CD14-positive monocyte (primary cell): ENCODE results near the gene RMC1. TPM values are rescaled to one million over a fixed set of nuclear protein-coding genes. Genes with fewer than 3 reads are reported as not detected.

ENCODE experiments used
- DNase-seq, 3 donors: peaks; one replicate each; pipeline ENCODE4 v3.0.0-alpha.2; 2011 to 2022
- H2AFZ ChIP-seq: 2 replicates; pipeline ENCODE4 v1.6.0; 2012; ENCODE audit warnings: mild to moderate bottlenecking, low read depth, low read length, inconsistent platforms; ENCODE audit not compliant: insufficient read depth, poor library complexity, severe bottlenecking
- H3K27ac ChIP-seq, 2 donors: 1 replicate in 1 of 2; 2 replicates in 1 of 2; pipeline ENCODE4 v1.5.1; 2012 to 2013; ENCODE audit warnings: low read length in 2 of 2, control low read depth in 1 of 2, inconsistent platforms in 1 of 2, low read depth in 1 of 2, mild to moderate bottlenecking in 1 of 2
- H3K27me3 ChIP-seq, 2 donors: one replicate each; pipeline versions ENCODE4 v1.6.0 to v1.6.1; 2011 to 2013; ENCODE audit warnings: low read length in 2 of 2; ENCODE audit not compliant: control insufficient read depth in 2 of 2, insufficient read depth in 2 of 2
- H3K36me3 ChIP-seq, 2 donors: replicated peaks in 1 of 2; 1 replicate in 1 of 2; 2 replicates in 1 of 2; pipeline versions ENCODE4 v1.5.1 to v1.6.1; 2012 to 2013; ENCODE audit warnings: low read length in 2 of 2, control low read depth in 1 of 2, inconsistent platforms in 1 of 2, mild to moderate bottlenecking in 1 of 2; ENCODE audit not compliant: insufficient read depth in 2 of 2, control insufficient read depth in 1 of 2
- H3K4me1 ChIP-seq, 2 donors: 1 replicate in 1 of 2; 2 replicates in 1 of 2; pipeline versions ENCODE4 v1.5.1 to v1.6.1; 2012 to 2013; ENCODE audit warnings: low read length in 2 of 2, control low read depth in 1 of 2, inconsistent platforms in 1 of 2, mild to moderate bottlenecking in 1 of 2, moderate library complexity in 1 of 2; ENCODE audit not compliant: insufficient read depth in 2 of 2, control insufficient read depth in 1 of 2
- H3K4me2 ChIP-seq: replicated peaks from 2 replicates; pipeline ENCODE3; 2012; ENCODE audit warnings: low read length, moderate library complexity, mild to moderate bottlenecking; ENCODE audit not compliant: poor library complexity, severe bottlenecking; ENCODE audit errors: extremely low read depth
- H3K4me3 ChIP-seq, 3 experiments: fragments of 200-600 bp in 1 of 3; sonication (generic) in 1 of 3; replicated peaks in 1 of 3; 1 replicate in 2 of 3; 2 replicates in 1 of 3; pipeline ENCODE4 v1.5.1; 2011 to 2013; ENCODE audit warnings: low read length in 3 of 3, mild to moderate bottlenecking in 3 of 3, control low read depth in 2 of 3, low read depth in 2 of 3, inconsistent platforms in 1 of 3, moderate library complexity in 1 of 3
- H3K79me2 ChIP-seq: 2 replicates; pipeline ENCODE4 v1.6.0; 2012; ENCODE audit warnings: mild to moderate bottlenecking, control low read depth, inconsistent platforms, low read length, moderate library complexity; ENCODE audit not compliant: insufficient read depth
- H3K9ac ChIP-seq: 2 replicates; pipeline ENCODE4 v1.6.0; 2017; ENCODE audit warnings: low read length, mild to moderate bottlenecking; ENCODE audit not compliant: insufficient read depth, poor library complexity, severe bottlenecking
- H3K9me3 ChIP-seq, 2 donors: replicated peaks in 1 of 2; 1 replicate in 1 of 2; 2 replicates in 1 of 2; pipeline versions ENCODE4 v1.5.1 to v1.6.1; 2012 to 2013; ENCODE audit warnings: low read length in 2 of 2, control low read depth in 1 of 2; ENCODE audit not compliant: control insufficient read depth in 1 of 2, insufficient read depth in 1 of 2
- H4K20me1 ChIP-seq: 2 replicates; pipeline ENCODE4 v1.6.0; 2012; ENCODE audit warnings: mild to moderate bottlenecking, low read length, control low read depth, moderate library complexity; ENCODE audit not compliant: insufficient read depth
- H3K27ac Mint-ChIP-seq, 7 donors: one replicate each; pipeline ENCODE4 v1.8.0; 2020; ENCODE audit warnings: mild to moderate bottlenecking in 7 of 7, mixed read lengths in 7 of 7, moderate library complexity in 6 of 7, inconsistent platforms in 2 of 7
- H3K27me3 Mint-ChIP-seq, 3 donors: one replicate each; pipeline ENCODE4 v1.8.0; 2021 to 2022; ENCODE audit warnings: low read depth in 3 of 3, mild to moderate bottlenecking in 3 of 3, mixed read lengths in 3 of 3, moderate library complexity in 3 of 3, inconsistent platforms in 1 of 3
- H3K36me3 Mint-ChIP-seq, 2 donors: one replicate each; pipeline ENCODE4 v1.8.0; 2020; ENCODE audit warnings: mixed read lengths in 2 of 2, inconsistent platforms in 1 of 2, mild to moderate bottlenecking in 1 of 2
- H3K4me1 Mint-ChIP-seq: one replicate; pipeline ENCODE4 v1.8.0; 2020; ENCODE audit warnings: mild to moderate bottlenecking, mixed read lengths
- H3K4me3 Mint-ChIP-seq, 2 donors: one replicate each; pipeline ENCODE4 v1.8.0; 2020; ENCODE audit warnings: mild to moderate bottlenecking in 2 of 2, mixed read lengths in 2 of 2, moderate library complexity in 1 of 2
- H3K9me3 Mint-ChIP-seq, 7 donors: one replicate each; pipeline ENCODE4 v1.8.0; 2020 to 2022; ENCODE audit warnings: mixed read lengths in 7 of 7, mild to moderate bottlenecking in 6 of 7, moderate library complexity in 6 of 7, inconsistent platforms in 2 of 7
- CTCF ChIP-seq: fragments of 200-600 bp; IDR thresholded peaks from one replicate; pipeline ENCODE4 v1.8.0; 2022; ENCODE audit warnings: antibody characterized with exemption, mild to moderate bottlenecking
- WGBS: methylation state at CpG from one replicate; pipeline ENCODE4 v1.1.5; 2013; ENCODE audit warnings: missing lambda C conversion rate; ENCODE audit not compliant: insufficient coverage; 5-methylcytosine and 5-hydroxymethylcytosine counted together
- intact Hi-C, 2 donors: fragments of 100-400 bp; cut with micrococcal nuclease; formaldehyde crosslinking; loops; one replicate each; pipeline versions ENCODE4 v1.15.0 to v1.15.1; 2023
- polyA plus RNA-seq, 3 donors: library from polyadenylated mRNA; depleted of rRNA in 1 of 3; unstranded in 2 of 3; stranded (reverse) in 1 of 3; fragments of 300-500 nt in 2 of 3; fragments of >200 nt in 1 of 3; fragmentation: Illumina TruSeq in 2 of 3; gene quantifications; 1 replicate in 2 of 3; 2 replicates in 1 of 3; pipeline ENCODE4 v1.2.3, GENCODE V29; 2012 to 2021

The RMC1 gene
- polyA plus RNA-seq, 3 donors, result 21.9 to 70.8 (median 30.1) TPM

- Histone ChIP-seq H3K36me3 (peaks cover 77 to 95% of the 10 kb centered on the region in 2 donors), H2AFZ (no peak overlapping the region), H3K27ac (peak overlapping the region; percentile 15 to 72), H4K20me1 (peaks cover 48% of the 10 kb centered on the region), H3K9me3 (no peaks in the 10 kb centered on the region), H3K4me3 (no peak overlapping the region), H3K27me3 (no peaks in the 10 kb centered on the region), H3K9ac (no peak overlapping the region), H3K79me2 (no peaks in the 10 kb centered on the region), H3K4me1 (peaks cover 29 to 33% of the 10 kb centered on the region in 2 donors), H3K4me2 (no peak overlapping the region)
- TF ChIP-seq CTCF, result no peak
- WGBS, result 33% methylated on average over 6 of the region's 20 CpGs
- Mint-ChIP-seq H3K4me3 (no peak overlapping the region), H3K9me3 (no peaks in the 10 kb centered on the region), H3K27me3 (peaks cover 0 to 1% (median 0%) of the 10 kb centered on the region in 3 donors), H3K36me3 (peaks cover 84 to 89% of the 10 kb centered on the region in 2 donors), H3K27ac (peak overlapping the region; percentile 4 to 85 (median 72)), H3K4me1 (peaks cover 30% of the 10 kb centered on the region)
- DNase-seq, result peak in 2 of 3 donors; percentile 15 to 77
- intact Hi-C loops, result no loop called here
Observed at GRCh38 chr18:23528580-23529472, 25.5 kb downstream of the RMC1 start.

GRCh38 chr18:23529604-23530003 is 26.3 kb downstream of the RMC1 start:
- Mint-ChIP-seq H3K4me1 (peaks cover 24% of the 10 kb centered on the region), H3K36me3 (peaks cover 83 to 89% of the 10 kb centered on the region in 2 donors), H3K4me3 (no peak overlapping the region), H3K27ac (peak overlapping the region; percentile 66 to 85 (median 80)), H3K27me3 (peaks cover 0 to 1% (median 0%) of the 10 kb centered on the region in 3 donors), H3K9me3 (no peaks in the 10 kb centered on the region)
- WGBS, result 85% methylated on average over 3 of the region's 3 CpGs
- peaks cover 77 to 95% of the 10 kb centered on the region in 2 donors for H3K36me3 ChIP-seq
- H3K9ac ChIP-seq, result no peak overlapping the region
- no peak overlapping the region for H2AFZ ChIP-seq
- no peak overlapping the region for H3K4me2 ChIP-seq
- H4K20me1 ChIP-seq, result peaks cover 40% of the 10 kb centered on the region
- H3K27me3 ChIP-seq, result no peaks in the 10 kb centered on the region
- no peaks in the 10 kb centered on the region for H3K9me3 ChIP-seq
- intact Hi-C loops, result no loop called here
- peaks cover 25 to 26% of the 10 kb centered on the region in 2 donors for H3K4me1 ChIP-seq
- no peaks in the 10 kb centered on the region for H3K79me2 ChIP-seq
- TF ChIP-seq CTCF, result no peak
- H3K4me3 ChIP-seq, result no peak overlapping the region
- peak overlapping the region in 1 of 2 donors; percentile 72 for H3K27ac ChIP-seq
- DNase-seq, result peak; percentile 30 to 76 (median 48)
